Erythroblast (primary cell): Measurements from ENCODE around the gene SWI5.

Source experiments
- GATA1 ChIP-seq: IDR thresholded peaks from 2 replicates; pipeline ENCODE4 v1.6.1; 2011; ENCODE audit warnings: low read depth, mild to moderate bottlenecking, control low read depth, low read length, moderate library complexity
- POLR2A ChIP-seq: IDR thresholded peaks from 2 replicates; pipeline ENCODE4 v1.6.1; 2011; ENCODE audit warnings: mild to moderate bottlenecking, low read length

- no peak for TF ChIP-seq POLR2A
- no peak for TF ChIP-seq GATA1
These were observed 57.4 kb downstream of the SWI5 start for GRCh38 chr9:128333451-128333869.
